Measurements from ENCODE around the gene RNF138. TPM values are rescaled to one million over a fixed set of nuclear protein-coding genes. Genes with fewer than 3 reads are reported as not detected.

RNF138 gene
- total RNA-seq, 1 experiment from 2014 or later: 29.6 TPM

- in situ Hi-C loops (cut with HindIII; ENCODE audit: low pct_unique_long_range_greater_than_20kb, low sequenced_read_pairs): no loop called here
- peak; percentile 95 for DNase-seq (ENCODE audit: low read depth, low spot score)
These were observed 888 bp downstream of the RNF138 start for GRCh38 chr18:32092422-32093101.

- peak; percentile 20 for DNase-seq (ENCODE audit: low read depth, low spot score)
- in situ Hi-C loops (cut with HindIII; ENCODE audit: low pct_unique_long_range_greater_than_20kb, low sequenced_read_pairs): no loop called here
These were observed 1.4 kb downstream of the RNF138 start for GRCh38 chr18:32093102-32093511.

- in situ Hi-C loops (cut with HindIII; ENCODE audit: low pct_unique_long_range_greater_than_20kb, low sequenced_read_pairs): no loop called here
- no peak for DNase-seq (ENCODE audit: low read depth, low spot score)
These were observed 1.8 kb downstream of the RNF138 start for GRCh38 chr18:32093523-32093922.

GRCh38 chr18:32095192-32095899 is 3.7 kb downstream of the RNF138 start:
- in situ Hi-C loops (cut with HindIII; ENCODE audit: low pct_unique_long_range_greater_than_20kb, low sequenced_read_pairs): no loop called here

GRCh38 chr18:32095900-32096229 is 4.2 kb downstream of the RNF138 start:
- in situ Hi-C loops (cut with HindIII; ENCODE audit: low pct_unique_long_range_greater_than_20kb, low sequenced_read_pairs): no loop called here
- no peak for DNase-seq (ENCODE audit: low read depth, low spot score)

More at GRCh38 chr18:32095192-32095899, 3.7 kb downstream of the RNF138 start:
- no peak for DNase-seq (ENCODE audit: low read depth, low spot score)

GRCh38 chr18:32096946-32097345 is 5.3 kb downstream of the RNF138 start:
- no peak for DNase-seq (ENCODE audit: low read depth, low spot score)
- in situ Hi-C loops (cut with HindIII; ENCODE audit: low pct_unique_long_range_greater_than_20kb, low sequenced_read_pairs): no loop called here

GRCh38 chr18:32104516-32104915 is 12.8 kb downstream of the RNF138 start:
- in situ Hi-C loops (cut with HindIII; ENCODE audit: low pct_unique_long_range_greater_than_20kb, low sequenced_read_pairs): no loop called here
- no peak for DNase-seq (ENCODE audit: low read depth, low spot score)

GRCh38 chr18:32110005-32110404 is 18.3 kb downstream of the RNF138 start:
- DNase-seq (ENCODE audit: low read depth, low spot score): no peak
- in situ Hi-C loops (cut with HindIII; ENCODE audit: low pct_unique_long_range_greater_than_20kb, low sequenced_read_pairs): no loop called here

- in situ Hi-C loops (cut with HindIII; ENCODE audit: low pct_unique_long_range_greater_than_20kb, low sequenced_read_pairs): no loop called here
- DNase-seq (ENCODE audit: low read depth, low spot score): no peak
These were observed 20.0 kb downstream of the RNF138 start for GRCh38 chr18:32111706-32112105.

GRCh38 chr18:32112826-32113225 is 21.2 kb downstream of the RNF138 start:
- no peak for DNase-seq (ENCODE audit: low read depth, low spot score)

GRCh38 chr18:32114293-32114942 is 22.7 kb downstream of the RNF138 start:
- DNase-seq (ENCODE audit: low read depth, low spot score): no peak
- in situ Hi-C loops (cut with HindIII; ENCODE audit: low pct_unique_long_range_greater_than_20kb, low sequenced_read_pairs): no loop called here

More at GRCh38 chr18:32112826-32113225, 21.2 kb downstream of the RNF138 start:
- in situ Hi-C loops (cut with HindIII; ENCODE audit: low pct_unique_long_range_greater_than_20kb, low sequenced_read_pairs): no loop called here

GRCh38 chr18:32122039-32122438 is 30.4 kb downstream of the RNF138 start:
- in situ Hi-C loops (cut with HindIII; ENCODE audit: low pct_unique_long_range_greater_than_20kb, low sequenced_read_pairs): no loop called here
- no peak for DNase-seq (ENCODE audit: low read depth, low spot score)

- no peak for DNase-seq (ENCODE audit: low read depth, low spot score)
- in situ Hi-C loops (cut with HindIII; ENCODE audit: low pct_unique_long_range_greater_than_20kb, low sequenced_read_pairs): no loop called here
These were observed 34.9 kb downstream of the RNF138 start for GRCh38 chr18:32126538-32126937.

- in situ Hi-C loops (cut with HindIII; ENCODE audit: low pct_unique_long_range_greater_than_20kb, low sequenced_read_pairs): no loop called here
- DNase-seq (ENCODE audit: low read depth, low spot score): no peak
These were observed 44.0 kb downstream of the RNF138 start for GRCh38 chr18:32135625-32136024.

GRCh38 chr18:32138332-32138982 is 46.8 kb downstream of the RNF138 start:
- DNase-seq (ENCODE audit: low read depth, low spot score): no peak
- in situ Hi-C loops (cut with HindIII; ENCODE audit: low pct_unique_long_range_greater_than_20kb, low sequenced_read_pairs): no loop called here

- no peak for DNase-seq (ENCODE audit: low read depth, low spot score)
- in situ Hi-C loops (cut with HindIII; ENCODE audit: low pct_unique_long_range_greater_than_20kb, low sequenced_read_pairs): no loop called here
These were observed 48.2 kb downstream of the RNF138 start for GRCh38 chr18:32139835-32140283.

GRCh38 chr18:32148185-32148870 is 56.7 kb downstream of the RNF138 start:
- in situ Hi-C loops (cut with HindIII; ENCODE audit: low pct_unique_long_range_greater_than_20kb, low sequenced_read_pairs): no loop called here
- DNase-seq (ENCODE audit: low read depth, low spot score): no peak

Measured in SK-MEL-5 (cell line).